Measurements from ENCODE around the gene RAP1GAP.
"Not testable (repeated sequence)": the region's sequence is repeated elsewhere in the genome, so short reads cannot be mapped to it uniquely, and the experiment has no call there.

RAP1GAP gene

GRCh38 chr1:21570885-21571284 is 98.3 kb downstream of the RAP1GAP start:
- DNase-seq (ENCODE audit: low spot score) = no peak
- in situ Hi-C loops (cut with MboI; ENCODE audit: low sequenced_read_pairs, unreplicated experiment) = no loop called here
- TF ChIP-seq CTCF (IDR thresholded peaks at IDR 0.05; ENCODE audit: borderline replicate concordance, control extremely low read depth, extremely low read depth, insufficient read depth, missing control alignments) = no peak

- DNase-seq (ENCODE audit: low spot score) = no peak
- no peak for TF ChIP-seq CTCF (IDR thresholded peaks at IDR 0.05; ENCODE audit: borderline replicate concordance, control extremely low read depth, extremely low read depth, insufficient read depth, missing control alignments)
- in situ Hi-C loops (cut with MboI; ENCODE audit: low sequenced_read_pairs, unreplicated experiment) = no loop called here
These were observed 98.7 kb downstream of the RAP1GAP start for GRCh38 chr1:21570528-21570875.

- TF ChIP-seq CTCF (IDR thresholded peaks at IDR 0.05; ENCODE audit: borderline replicate concordance, control extremely low read depth, extremely low read depth, insufficient read depth, missing control alignments) = no peak
- DNase-seq (ENCODE audit: low spot score) = no peak
- in situ Hi-C loops (cut with MboI; ENCODE audit: low sequenced_read_pairs, unreplicated experiment) = no loop called here
These were observed 99.2 kb downstream of the RAP1GAP start for GRCh38 chr1:21569820-21570527.

GRCh38 chr1:21568809-21569385 is 100.3 kb downstream of the RAP1GAP start:
- no peak for DNase-seq (ENCODE audit: low spot score)
- TF ChIP-seq CTCF (IDR thresholded peaks at IDR 0.05; ENCODE audit: borderline replicate concordance, control extremely low read depth, extremely low read depth, insufficient read depth, missing control alignments) = no peak
- in situ Hi-C loops (cut with MboI; ENCODE audit: low sequenced_read_pairs, unreplicated experiment) = no loop called here

GRCh38 chr1:21568006-21568746 is 101.0 kb downstream of the RAP1GAP start:
- in situ Hi-C loops (cut with MboI; ENCODE audit: low sequenced_read_pairs, unreplicated experiment) = no loop called here
- DNase-seq (ENCODE audit: low spot score) = no peak
- TF ChIP-seq CTCF (IDR thresholded peaks at IDR 0.05; ENCODE audit: borderline replicate concordance, control extremely low read depth, extremely low read depth, insufficient read depth, missing control alignments) = no peak

- in situ Hi-C loops (cut with MboI; ENCODE audit: low sequenced_read_pairs, unreplicated experiment) = no loop called here
- TF ChIP-seq CTCF (IDR thresholded peaks at IDR 0.05; ENCODE audit: borderline replicate concordance, control extremely low read depth, extremely low read depth, insufficient read depth, missing control alignments) = no peak
- no peak for DNase-seq (ENCODE audit: low spot score)
These were observed 101.7 kb downstream of the RAP1GAP start for GRCh38 chr1:21567241-21568005.

GRCh38 chr1:21566361-21566760 is 102.8 kb downstream of the RAP1GAP start:
- in situ Hi-C loops (cut with MboI; ENCODE audit: low sequenced_read_pairs, unreplicated experiment) = not testable (repeated sequence)

More at GRCh38 chr1:21566361-21566760, 102.8 kb downstream of the RAP1GAP start:
- DNase-seq (ENCODE audit: low spot score) = not testable (repeated sequence)
